ENCODE results near the gene NSMF.

Gene NSMF

GRCh38 chr9:137417161-137418021, 41.7 kb downstream of the NSMF start:
- no peak overlapping the region for H3K4me3 ChIP-seq (IDR thresholded peaks at IDR 0.05; ENCODE audit: insufficient read depth, low read depth, low read length)
- H3K4me2 ChIP-seq: no peak overlapping the region
- no peak overlapping the region for H3K9ac ChIP-seq
- no peaks in the 10 kb centered on the region; the same call in 1 of the 2 replicates for H3K79me2 ChIP-seq (ENCODE audit: insufficient read depth, low read depth)
- H2AFZ ChIP-seq (ENCODE audit: low read depth): no peak overlapping the region
- no peak for TF ChIP-seq CTCF (conservative IDR thresholded peaks at IDR 0.05; ENCODE audit: low read depth, low read length)
- no peak overlapping the region for H3K27ac ChIP-seq
- H3K36me3 ChIP-seq (ENCODE audit: insufficient read depth): no peaks in the 10 kb centered on the region
- H3K4me1 ChIP-seq (ENCODE audit: low read depth, poor library complexity, severe bottlenecking): peaks cover 3% of the 10 kb centered on the region
- H3K27me3 ChIP-seq (ENCODE audit: insufficient read depth, low read depth): no peaks in the 10 kb centered on the region
- H4K20me1 ChIP-seq (ENCODE audit: insufficient read depth): no peaks in the 10 kb centered on the region

- H3K4me1 ChIP-seq (ENCODE audit: low read depth, poor library complexity, severe bottlenecking): peaks cover 9% of the 10 kb centered on the region
- no peak overlapping the region for H3K4me2 ChIP-seq
These were observed 42.5 kb downstream of the NSMF start for GRCh38 chr9:137416563-137417151.

GRCh38 chr9:137416006-137416562, 43.0 kb downstream of the NSMF start:
- no peak for TF ChIP-seq CTCF (conservative IDR thresholded peaks at IDR 0.05; ENCODE audit: low read depth, low read length)
- no peak overlapping the region for H3K4me3 ChIP-seq (IDR thresholded peaks at IDR 0.05; ENCODE audit: insufficient read depth, low read depth, low read length)
- no peaks in the 10 kb centered on the region for H3K36me3 ChIP-seq (ENCODE audit: insufficient read depth)
- H3K79me2 ChIP-seq (ENCODE audit: insufficient read depth, low read depth): no peaks in the 10 kb centered on the region
- no peaks in the 10 kb centered on the region for H3K27me3 ChIP-seq (ENCODE audit: insufficient read depth, low read depth)
- peaks cover 12% of the 10 kb centered on the region for H3K4me1 ChIP-seq (ENCODE audit: low read depth, poor library complexity, severe bottlenecking)
- H3K9ac ChIP-seq: no peak overlapping the region
- H2AFZ ChIP-seq (ENCODE audit: low read depth): no peak overlapping the region
- H4K20me1 ChIP-seq (ENCODE audit: insufficient read depth): no peaks in the 10 kb centered on the region
- no peak overlapping the region for H3K27ac ChIP-seq
- H3K4me2 ChIP-seq: no peak overlapping the region

More at GRCh38 chr9:137416563-137417151, 42.5 kb downstream of the NSMF start:
- no peak for TF ChIP-seq CTCF (conservative IDR thresholded peaks at IDR 0.05; ENCODE audit: low read depth, low read length)
- no peak overlapping the region for H3K9ac ChIP-seq
- no peak overlapping the region for H3K4me3 ChIP-seq (IDR thresholded peaks at IDR 0.05; ENCODE audit: insufficient read depth, low read depth, low read length)
- H4K20me1 ChIP-seq (ENCODE audit: insufficient read depth): no peaks in the 10 kb centered on the region
- no peaks in the 10 kb centered on the region for H3K36me3 ChIP-seq (ENCODE audit: insufficient read depth)
- H3K27ac ChIP-seq: no peak overlapping the region
- H3K79me2 ChIP-seq (ENCODE audit: insufficient read depth, low read depth): no peaks in the 10 kb centered on the region; the same call in 1 of the 2 replicates
- no peaks in the 10 kb centered on the region for H3K27me3 ChIP-seq (ENCODE audit: insufficient read depth, low read depth)
- H2AFZ ChIP-seq (ENCODE audit: low read depth): no peak overlapping the region

GRCh38 chr9:137415451-137415850, 43.7 kb downstream of the NSMF start:
- no peaks in the 10 kb centered on the region for H3K79me2 ChIP-seq (ENCODE audit: insufficient read depth, low read depth)
- no peaks in the 10 kb centered on the region for H3K27me3 ChIP-seq (ENCODE audit: insufficient read depth, low read depth)
- no peak overlapping the region for H3K9ac ChIP-seq
- H3K4me3 ChIP-seq (IDR thresholded peaks at IDR 0.05; ENCODE audit: insufficient read depth, low read depth, low read length): no peak overlapping the region
- no peak overlapping the region for H3K27ac ChIP-seq
- H3K36me3 ChIP-seq (ENCODE audit: insufficient read depth): no peaks in the 10 kb centered on the region
- H3K4me1 ChIP-seq (ENCODE audit: low read depth, poor library complexity, severe bottlenecking): peaks cover 18% of the 10 kb centered on the region
- no peak for TF ChIP-seq CTCF (conservative IDR thresholded peaks at IDR 0.05; ENCODE audit: low read depth, low read length)
- no peak overlapping the region for H2AFZ ChIP-seq (ENCODE audit: low read depth)
- no peaks in the 10 kb centered on the region for H4K20me1 ChIP-seq (ENCODE audit: insufficient read depth)
- H3K4me2 ChIP-seq: no peak overlapping the region

Data from KMS-11 (cell line).